ENCODE measurements around the gene OVCA2. TPM values are rescaled to one million over a fixed set of nuclear protein-coding genes. Genes with fewer than 3 reads are reported as not detected.

OVCA2 gene
- total RNA-seq, 4 donors from 2014 or later = 18.6 to 37.3 (median 35.0) TPM

GRCh38 chr17:2057175-2057759 lies 15.4 kb downstream of the OVCA2 start:
- peak overlapping the region; percentile 49 to 92 (median 71) for H3K27ac ChIP-seq
- H3K9me3 ChIP-seq = no peaks in the 10 kb centered on the region
- TF ChIP-seq CTCF (IDR thresholded peaks at IDR 0.05) (no peak), POLR2A (IDR thresholded peaks at IDR 0.05) (no peak), EP300 (IDR thresholded peaks at IDR 0.05) (no peak)
- peaks cover 0 to 21% of the 10 kb centered on the region in 2 donors for H3K27me3 ChIP-seq
- WGBS, 2 donors = 13 to 33% methylated on average over 17 to 42 of the region's 81 CpGs
- H3K4me3 ChIP-seq = peak overlapping the region in 3 of 4 donors; percentile 9 to 69 (median 49)
- H3K36me3 ChIP-seq = peaks cover 0 to 51% (median 0%) of the 10 kb centered on the region in 3 donors
- peaks cover 0 to 85% (median 45%) of the 10 kb centered on the region in 4 donors for H3K4me1 ChIP-seq
- no peak for DNase-seq (ENCODE audit: low spot score in 2 of 2)

- no peak for DNase-seq (ENCODE audit: low spot score in 2 of 2)
- peak overlapping the region in 3 of 4 donors; percentile 46 to 69 (median 49) for H3K4me3 ChIP-seq
- H3K27me3 ChIP-seq = peaks cover 0 to 26% of the 10 kb centered on the region in 2 donors
- H3K9me3 ChIP-seq = no peaks in the 10 kb centered on the region
- 37 to 50% methylated on average over 40 to 53 of the region's 98 CpGs for WGBS, 2 donors
- peak overlapping the region; percentile 76 to 92 (median 92) for H3K27ac ChIP-seq
- peaks cover 0 to 91% (median 49%) of the 10 kb centered on the region in 4 donors for H3K4me1 ChIP-seq
- TF ChIP-seq EP300 (IDR thresholded peaks at IDR 0.05) (peak in 1 of 2 donors; percentile 49), CTCF (IDR thresholded peaks at IDR 0.05) (no peak)
- peaks cover 0 to 58% (median 0%) of the 10 kb centered on the region in 3 donors for H3K36me3 ChIP-seq
These were observed 16.2 kb downstream of the OVCA2 start for GRCh38 chr17:2057760-2058585.

- Histone ChIP-seq H3K9me3 (no peaks in the 10 kb centered on the region), H3K36me3 (peaks cover 0 to 67% (median 0%) of the 10 kb centered on the region in 3 donors), H3K27ac (peak overlapping the region; percentile 76 to 92 (median 92)), H3K27me3 (peaks cover 0 to 26% of the 10 kb centered on the region in 2 donors), H3K4me1 (peaks cover 0 to 91% (median 56%) of the 10 kb centered on the region in 4 donors), H3K4me3 (peak overlapping the region in 3 of 4 donors; percentile 13 to 69 (median 46))
- WGBS, 2 donors = 22% methylated on average over 26 to 28 of the region's 78 CpGs
- TF ChIP-seq POLR2A (IDR thresholded peaks at IDR 0.05) (no peak), CTCF (IDR thresholded peaks at IDR 0.05) (peak; percentile 64 to 92 (median 72))
- peak; percentile 69 to 72 for DNase-seq (ENCODE audit: low spot score in 2 of 2)
These were observed 17.0 kb downstream of the OVCA2 start for GRCh38 chr17:2058586-2059546.

- Histone ChIP-seq H3K27ac (peak overlapping the region; percentile 66 to 92 (median 92)), H3K4me3 (peak overlapping the region in 2 of 4 donors; percentile 46 to 69), H3K9me3 (no peaks in the 10 kb centered on the region), H3K27me3 (peaks cover 0 to 22% of the 10 kb centered on the region in 2 donors), H3K4me1 (peaks cover 0 to 91% (median 57%) of the 10 kb centered on the region in 4 donors), H3K36me3 (peaks cover 0 to 76% (median 0%) of the 10 kb centered on the region in 3 donors)
- no peak for DNase-seq (ENCODE audit: low spot score in 2 of 2)
- 66 to 69% methylated on average over 21 of the region's 21 CpGs for WGBS, 2 donors
- TF ChIP-seq CTCF (IDR thresholded peaks at IDR 0.05) (no peak), EP300 (IDR thresholded peaks at IDR 0.05) (no peak), POLR2A (IDR thresholded peaks at IDR 0.05) (no peak)
These were observed 17.9 kb downstream of the OVCA2 start for GRCh38 chr17:2059547-2060384.
